ENCODE results near the gene DYNC2H1. TPM values are rescaled to one million over a fixed set of nuclear protein-coding genes. Genes with fewer than 3 reads are reported as not detected.

DYNC2H1 gene
- total RNA-seq, 1 experiment from 2014 or later: 7.6 TPM

DNA sequence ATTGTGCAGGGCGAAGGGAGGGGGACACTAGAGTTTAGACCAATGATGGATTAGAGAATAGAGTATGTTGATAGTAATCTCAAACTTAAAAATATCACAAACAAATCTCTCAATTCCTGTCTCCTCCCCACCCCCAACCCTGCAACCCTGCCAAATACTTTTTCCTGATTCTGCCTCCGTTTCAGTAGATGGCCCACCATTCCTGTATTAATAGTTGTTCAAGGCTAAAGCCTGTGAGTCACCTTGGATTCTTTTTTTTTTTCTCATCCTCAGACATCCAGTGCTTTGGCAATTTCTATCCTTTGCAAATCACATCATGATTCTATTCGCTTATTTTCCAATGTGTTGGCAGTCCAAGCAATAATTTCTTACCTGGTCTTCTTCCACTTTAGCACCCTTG lies 207.9 kb downstream of the DYNC2H1 start:
- no peaks in the 10 kb centered on the region for H3K36me3 ChIP-seq
- no peaks in the 10 kb centered on the region for H3K27me3 ChIP-seq
- no peak overlapping the region for H3K4me3 ChIP-seq
- H3K9me3 ChIP-seq: no peaks in the 10 kb centered on the region
- DNase-seq: no peak

DNA sequence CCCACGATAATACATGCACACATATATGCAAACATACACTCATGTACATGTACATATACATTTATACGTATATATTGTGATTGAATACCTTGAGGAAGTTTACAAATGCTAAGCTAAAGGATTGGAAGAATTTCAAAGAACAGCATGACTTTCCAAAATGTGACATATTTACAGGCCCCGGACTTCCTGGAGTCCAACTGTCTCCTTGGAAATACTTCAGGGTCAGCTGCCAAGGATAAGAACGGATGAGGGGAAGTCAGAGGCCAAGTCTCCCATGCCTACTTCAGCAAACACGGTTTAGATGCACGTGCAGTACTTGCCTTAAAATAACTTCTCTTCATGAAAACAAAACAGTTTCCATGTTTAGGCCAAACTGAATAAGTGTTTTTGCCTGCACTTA lies 213.6 kb downstream of the DYNC2H1 start:
- Histone ChIP-seq H3K9me3 (no peaks in the 10 kb centered on the region), H3K27me3 (no peaks in the 10 kb centered on the region), H3K4me3 (no peak overlapping the region), H3K36me3 (peaks cover 2% of the 10 kb centered on the region; the same call in 1 of the 2 replicates)
- DNase-seq: no peak

DNA sequence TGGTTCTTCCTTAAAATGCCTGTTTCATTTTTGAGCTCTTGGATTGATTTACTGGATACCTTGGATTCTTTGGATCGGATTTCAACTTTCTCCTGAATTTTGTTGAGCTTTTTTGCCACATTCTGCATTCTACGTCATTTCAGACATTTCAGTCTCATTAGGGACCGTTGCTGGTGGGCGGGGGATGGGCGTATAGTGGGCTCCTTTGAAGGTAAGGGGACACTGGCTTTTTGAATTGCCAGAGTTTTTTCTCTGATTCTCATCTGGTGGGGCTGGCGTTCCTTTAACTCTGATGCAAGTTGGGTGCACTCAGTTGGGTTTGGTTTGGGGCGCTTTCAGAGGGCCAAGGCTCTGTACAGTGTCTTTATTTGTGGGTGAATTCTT lies 216.5 kb downstream of the DYNC2H1 start:
- peaks cover 2% of the 10 kb centered on the region; the same call in 1 of the 2 replicates for H3K36me3 ChIP-seq
- no peaks in the 10 kb centered on the region for H3K9me3 ChIP-seq
- H3K27me3 ChIP-seq: no peaks in the 10 kb centered on the region
- no peak overlapping the region for H3K4me3 ChIP-seq
- no peak for DNase-seq

DNA sequence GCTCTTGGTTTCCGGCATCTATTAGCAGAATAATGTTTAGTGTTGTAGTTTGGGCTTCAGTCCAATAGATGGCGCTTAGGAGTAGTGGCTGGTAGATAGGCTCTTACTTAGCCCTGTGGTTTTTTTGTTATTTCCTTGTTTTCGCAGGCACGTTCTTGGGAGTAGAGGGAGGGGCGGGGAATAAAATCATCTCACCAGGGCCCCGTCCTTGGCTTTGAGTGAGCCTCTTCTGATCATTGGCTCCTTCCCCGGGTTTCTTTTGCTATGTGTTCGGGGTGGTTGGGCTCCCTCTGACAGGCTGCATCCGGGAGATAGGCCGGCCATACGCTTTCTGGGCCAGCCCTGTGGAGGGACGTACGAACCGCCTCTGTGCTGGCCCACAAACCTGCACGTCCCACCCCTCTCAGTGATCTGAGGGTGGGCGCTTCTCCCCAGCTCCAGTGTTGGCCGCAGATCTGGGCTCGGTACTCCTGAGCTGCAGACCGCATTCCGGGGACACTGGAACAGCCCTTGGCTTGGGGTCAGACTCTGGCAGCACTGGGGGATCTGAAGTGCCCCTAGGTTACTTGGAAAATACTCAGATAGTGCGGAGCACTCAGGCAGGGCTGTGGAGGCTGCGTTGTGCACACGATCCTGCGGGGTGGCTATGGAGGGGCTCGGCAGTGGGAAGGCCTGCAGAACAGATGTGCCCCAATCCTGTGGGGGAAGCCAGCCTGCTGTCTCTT lies 217.0 kb downstream of the DYNC2H1 start:
- no peak overlapping the region for H3K4me3 ChIP-seq
- no peaks in the 10 kb centered on the region for H3K27me3 ChIP-seq
- DNase-seq: peak; percentile 5

DNA sequence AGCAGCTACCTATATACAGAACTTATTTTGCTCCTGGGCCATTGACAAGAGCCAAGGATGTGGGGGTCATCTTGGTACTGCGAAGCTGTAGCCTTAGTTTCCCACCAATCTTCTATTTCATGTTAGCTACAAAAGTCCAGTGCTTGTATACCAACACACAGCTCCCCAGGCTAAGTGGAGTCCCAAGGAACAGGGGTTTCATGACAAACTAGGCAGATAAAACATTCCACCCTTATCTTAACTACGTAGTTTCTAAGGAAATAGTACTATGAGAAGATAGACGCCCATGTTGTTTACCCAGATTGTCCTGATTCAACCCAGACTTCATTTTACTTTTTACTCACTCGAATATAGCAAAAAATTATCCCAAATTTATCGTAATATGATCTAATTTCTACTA lies 218.5 kb downstream of the DYNC2H1 start:
- Histone ChIP-seq H3K36me3 (peaks cover 2% of the 10 kb centered on the region; the same call in 1 of the 2 replicates), H3K27me3 (no peaks in the 10 kb centered on the region), H3K4me3 (no peak overlapping the region), H3K9me3 (no peaks in the 10 kb centered on the region)
- no peak for DNase-seq

More for the DNA sequence above, 217.0 kb downstream of the DYNC2H1 start:
- Histone ChIP-seq H3K9me3 (no peaks in the 10 kb centered on the region), H3K36me3 (peaks cover 2% of the 10 kb centered on the region; the same call in 1 of the 2 replicates)

DNA sequence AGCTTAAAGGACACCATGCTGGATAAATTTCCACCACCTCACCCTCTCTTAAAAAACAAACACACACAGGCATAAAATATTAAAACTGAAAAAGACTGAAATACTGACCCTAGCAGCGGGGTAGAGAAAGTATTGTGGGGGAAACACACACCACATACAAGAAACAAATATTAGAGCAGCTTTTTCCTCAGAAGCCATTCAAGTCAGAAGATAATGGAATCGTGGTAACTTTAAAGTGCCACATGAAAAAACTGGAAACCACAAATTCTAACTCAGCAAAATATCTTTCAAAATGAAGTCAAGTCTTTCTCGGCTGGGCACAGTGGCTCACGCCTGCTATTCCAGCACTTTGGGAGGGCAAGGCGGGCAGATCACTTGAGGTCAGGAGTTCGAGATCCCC lies 223.2 kb downstream of the DYNC2H1 start:
- no peak for DNase-seq
- no peaks in the 10 kb centered on the region for H3K27me3 ChIP-seq
- H3K4me3 ChIP-seq: no peak overlapping the region
- no peaks in the 10 kb centered on the region for H3K36me3 ChIP-seq
- H3K9me3 ChIP-seq: no peaks in the 10 kb centered on the region

DNA sequence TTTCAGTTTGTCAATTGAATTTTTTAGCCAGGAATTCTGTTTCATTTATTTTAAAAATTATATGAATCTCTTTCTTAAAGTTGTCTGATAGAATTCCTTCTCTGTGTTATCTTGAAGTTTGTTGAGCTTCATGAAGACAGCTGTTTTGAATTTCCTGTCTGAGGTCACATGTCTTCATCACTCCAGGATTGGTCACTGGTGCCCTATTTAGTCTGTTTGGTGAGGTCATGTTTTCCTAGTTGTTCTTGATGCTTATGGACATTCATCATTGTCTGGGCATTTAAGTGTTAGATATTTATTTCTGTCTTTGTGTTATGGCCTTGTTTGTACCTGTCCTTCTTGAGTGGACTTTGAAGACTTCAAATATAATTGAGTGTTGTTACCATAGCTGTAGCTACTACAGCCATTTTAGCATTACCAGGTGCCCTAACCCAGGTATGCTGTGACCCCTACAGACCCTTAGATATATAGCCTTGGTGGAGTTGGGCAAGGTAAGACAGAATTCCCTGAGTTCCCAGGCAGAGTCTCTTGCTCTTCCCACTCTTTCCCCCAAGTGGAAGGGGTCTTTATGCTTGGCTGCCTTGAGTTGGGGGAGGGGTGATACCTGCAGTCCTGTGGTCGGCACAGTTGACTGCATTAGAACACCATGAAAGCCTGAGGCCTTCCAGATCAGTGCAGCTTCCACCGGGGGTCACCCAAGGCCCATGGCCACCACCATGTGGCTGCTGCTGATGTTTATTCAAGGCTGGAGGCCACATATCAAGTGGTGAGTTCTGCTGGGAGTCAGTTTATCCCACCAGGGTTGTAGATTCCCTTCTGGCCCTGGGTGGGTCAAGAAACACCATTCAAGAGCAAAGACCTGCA lies 229.6 kb downstream of the DYNC2H1 start:
- Histone ChIP-seq H3K27me3 (no peaks in the 10 kb centered on the region), H3K9me3 (no peaks in the 10 kb centered on the region), H3K36me3 (no peaks in the 10 kb centered on the region), H3K4me3 (no peak overlapping the region)
- no peak for DNase-seq

DNA sequence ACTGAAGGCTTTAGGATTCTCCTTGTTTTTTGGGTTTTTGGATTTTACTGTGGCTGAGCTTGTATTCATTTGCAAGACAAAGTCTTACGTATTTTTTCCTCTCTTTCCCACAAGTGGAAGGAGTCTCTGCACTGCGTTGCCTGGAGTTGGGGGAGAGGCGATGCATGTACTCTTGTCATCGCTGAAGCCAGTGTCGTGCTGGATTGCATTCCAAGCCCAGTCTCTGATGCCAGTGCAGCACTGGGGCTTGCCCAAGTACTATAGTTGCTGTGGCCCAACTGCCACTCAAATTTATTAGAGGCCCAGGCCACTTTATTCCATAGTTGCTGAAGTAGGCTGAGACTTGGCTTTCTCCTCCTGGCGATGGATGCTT lies 230.2 kb downstream of the DYNC2H1 start:
- no peaks in the 10 kb centered on the region for H3K36me3 ChIP-seq
- no peak overlapping the region for H3K4me3 ChIP-seq
- no peak for DNase-seq
- H3K9me3 ChIP-seq: no peaks in the 10 kb centered on the region
- no peaks in the 10 kb centered on the region for H3K27me3 ChIP-seq

DNA sequence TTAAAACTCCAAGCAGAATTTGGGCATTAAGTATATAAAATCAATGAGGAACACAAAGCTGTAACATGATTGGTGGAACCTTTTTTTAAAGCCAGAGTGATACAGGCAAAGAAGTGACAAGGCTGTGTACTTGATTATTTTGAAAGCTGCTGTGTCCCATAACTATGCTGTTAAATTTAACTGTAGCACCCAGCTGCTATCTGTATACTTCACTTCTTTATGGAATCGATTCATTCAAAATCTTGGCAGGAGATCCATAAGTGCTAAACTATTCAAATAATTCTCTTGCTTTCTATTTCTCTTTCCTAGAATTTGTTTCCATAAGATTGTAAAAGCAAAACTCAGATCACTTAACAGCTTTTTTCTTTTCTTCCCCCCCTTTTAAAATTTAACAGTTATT lies 231.7 kb downstream of the DYNC2H1 start:
- no peak for DNase-seq
- no peaks in the 10 kb centered on the region for H3K36me3 ChIP-seq
- H3K27me3 ChIP-seq: no peaks in the 10 kb centered on the region
- H3K4me3 ChIP-seq: no peak overlapping the region
- H3K9me3 ChIP-seq: no peaks in the 10 kb centered on the region

DNA sequence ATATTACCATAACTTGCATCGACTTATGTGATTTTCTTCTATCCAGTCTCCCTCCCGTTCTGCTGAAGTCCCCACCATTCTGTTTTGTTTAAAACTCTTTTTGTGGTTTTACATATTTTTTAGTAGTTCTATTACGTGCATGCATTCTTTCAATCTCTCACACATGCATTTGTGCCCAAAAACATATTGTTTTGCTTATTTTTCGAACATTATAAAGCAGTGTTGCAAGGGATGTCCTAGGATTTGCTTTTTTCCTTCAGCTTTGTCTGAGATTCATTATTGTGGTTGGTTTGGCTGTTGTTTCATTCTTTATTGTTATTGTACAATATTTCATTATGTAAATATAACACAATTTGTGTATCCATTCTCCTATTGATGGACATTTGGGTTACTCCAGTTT lies 235.7 kb downstream of the DYNC2H1 start:
- H3K4me3 ChIP-seq: no peak overlapping the region
- DNase-seq: no peak
- no peaks in the 10 kb centered on the region for H3K9me3 ChIP-seq
- H3K27me3 ChIP-seq: no peaks in the 10 kb centered on the region
- no peaks in the 10 kb centered on the region for H3K36me3 ChIP-seq

DNA sequence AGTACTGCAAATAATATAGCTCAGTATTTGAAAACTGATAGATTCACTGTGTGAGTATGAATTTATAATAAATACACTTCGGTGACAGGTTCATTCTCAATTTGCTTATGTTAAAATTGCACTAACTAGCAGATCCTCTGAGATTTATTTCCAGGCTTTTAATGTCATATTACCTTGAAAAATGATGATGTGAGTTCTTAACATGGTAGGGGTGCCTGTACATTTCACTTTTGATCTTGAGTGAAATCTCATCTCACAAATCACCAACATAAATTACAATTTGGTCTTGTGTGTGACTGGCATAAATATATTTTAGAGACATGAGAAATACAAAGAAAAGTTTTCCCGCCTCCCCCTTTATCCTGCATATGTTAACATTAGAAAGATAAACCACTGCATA lies 240.4 kb downstream of the DYNC2H1 start:
- DNase-seq: no peak
- Histone ChIP-seq H3K27me3 (no peaks in the 10 kb centered on the region), H3K9me3 (no peaks in the 10 kb centered on the region), H3K4me3 (no peak overlapping the region), H3K36me3 (no peaks in the 10 kb centered on the region)

DNA sequence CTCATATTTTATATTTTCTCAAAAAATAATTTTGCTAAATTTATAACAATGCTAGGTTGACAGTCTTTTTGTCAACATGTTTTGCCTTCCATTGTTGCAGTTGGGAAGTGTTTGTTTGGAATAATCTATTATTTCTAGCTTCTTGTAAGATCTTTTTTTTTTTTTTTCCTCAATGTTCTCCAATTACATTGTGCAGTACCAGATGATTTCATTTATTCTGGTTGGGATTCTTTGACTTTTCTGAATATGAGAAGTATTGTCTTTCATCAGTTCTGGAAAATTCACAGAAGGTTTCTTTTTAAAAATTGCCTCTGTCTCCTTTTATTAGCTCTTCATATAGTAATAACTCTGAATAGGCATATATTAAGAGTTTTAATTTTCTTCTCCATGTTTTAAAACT lies 245.4 kb downstream of the DYNC2H1 start:
- no peak for DNase-seq
- no peaks in the 10 kb centered on the region for H3K9me3 ChIP-seq
- H3K36me3 ChIP-seq: no peaks in the 10 kb centered on the region
- no peak overlapping the region for H3K4me3 ChIP-seq
- no peaks in the 10 kb centered on the region for H3K27me3 ChIP-seq

DNA sequence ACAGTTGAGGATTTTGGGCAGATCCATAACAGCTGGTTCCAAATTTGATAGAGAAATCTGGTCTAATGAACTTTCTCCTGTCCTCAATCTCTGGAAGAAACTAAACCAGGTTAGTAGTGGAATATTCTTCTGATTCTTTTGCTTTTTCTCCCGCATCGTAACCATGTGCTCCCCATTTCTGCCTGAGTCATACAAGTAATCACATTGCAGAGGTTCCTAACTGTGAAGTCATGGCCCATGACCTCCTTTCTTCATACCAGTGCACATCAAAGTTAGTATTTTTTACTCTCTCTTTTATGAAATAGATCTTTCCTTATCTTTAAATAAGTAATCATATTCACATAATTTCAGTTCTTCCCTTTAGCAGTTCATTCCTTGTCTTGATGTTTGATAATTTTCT lies 249.0 kb downstream of the DYNC2H1 start:
- DNase-seq: no peak
- H3K36me3 ChIP-seq: no peaks in the 10 kb centered on the region
- H3K9me3 ChIP-seq: no peaks in the 10 kb centered on the region
- H3K27me3 ChIP-seq: no peaks in the 10 kb centered on the region
- H3K4me3 ChIP-seq: no peak overlapping the region

DNA sequence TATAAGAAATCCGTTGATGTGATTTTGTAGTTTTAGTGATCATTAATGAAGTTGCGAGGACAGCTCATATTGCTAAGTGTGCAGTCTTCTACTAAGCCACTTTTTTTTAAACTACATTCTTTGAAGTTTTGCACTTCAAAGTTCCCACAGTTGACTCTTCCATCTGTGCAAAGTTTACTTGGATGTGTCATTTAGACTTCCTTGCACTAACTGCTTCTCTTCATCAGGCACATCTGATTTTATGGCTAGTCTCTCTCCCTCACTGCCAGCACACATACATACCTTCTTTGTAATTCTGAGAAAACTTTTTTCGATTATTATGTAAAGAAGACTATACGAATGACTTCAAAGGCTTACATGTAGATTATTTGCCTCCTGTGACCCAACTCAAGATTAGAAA lies 250.0 kb downstream of the DYNC2H1 start:
- Histone ChIP-seq H3K27me3 (no peaks in the 10 kb centered on the region), H3K9me3 (no peaks in the 10 kb centered on the region), H3K4me3 (no peak overlapping the region), H3K36me3 (no peaks in the 10 kb centered on the region)
- no peak for DNase-seq

DNA sequence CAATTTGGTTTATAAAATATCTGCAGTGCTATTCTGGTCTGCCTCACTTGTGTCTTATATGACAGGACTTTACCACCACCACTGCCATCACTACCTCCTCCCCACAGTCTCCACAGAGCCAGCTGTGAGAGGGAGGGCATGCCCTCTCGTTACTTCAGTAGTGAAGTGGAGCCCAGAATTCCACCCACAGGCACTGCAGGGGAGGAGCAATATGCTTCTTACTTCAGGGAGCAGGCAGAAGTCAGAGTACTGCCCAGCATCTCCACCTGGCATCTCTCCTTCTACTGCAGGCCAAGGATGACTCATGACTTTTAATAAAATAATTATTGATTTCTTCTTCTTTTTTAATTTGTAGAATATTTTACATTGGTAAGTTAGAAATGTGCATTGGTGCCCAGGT lies 255.5 kb downstream of the DYNC2H1 start:
- Histone ChIP-seq H3K9me3 (no peaks in the 10 kb centered on the region), H3K27me3 (no peaks in the 10 kb centered on the region), H3K36me3 (no peaks in the 10 kb centered on the region; the same call in 1 of the 2 replicates), H3K4me3 (no peak overlapping the region)
- DNase-seq: peak; percentile 52

DNA sequence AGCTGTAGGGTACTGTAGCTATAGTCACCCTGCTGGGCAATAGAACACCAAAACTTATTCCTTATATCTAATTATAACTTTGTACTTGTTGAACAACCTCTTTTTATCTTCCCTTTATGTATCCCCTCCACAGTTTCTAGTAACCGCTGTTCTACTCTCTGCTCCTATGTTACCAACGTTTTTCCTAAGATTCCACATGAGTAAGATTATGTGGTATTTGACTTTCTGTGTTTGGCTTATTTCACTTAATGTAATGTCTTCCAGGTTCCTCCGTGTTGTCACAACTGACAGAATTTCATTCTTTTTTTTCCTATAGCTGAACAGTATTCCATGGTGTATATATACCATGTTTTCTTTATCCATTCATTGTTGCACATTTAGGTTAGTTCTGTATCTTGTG lies 258.4 kb downstream of the DYNC2H1 start:
- Histone ChIP-seq H3K9me3 (no peaks in the 10 kb centered on the region; the same call in 1 of the 2 replicates), H3K36me3 (no peaks in the 10 kb centered on the region; the same call in 1 of the 2 replicates), H3K4me3 (no peak overlapping the region), H3K27me3 (no peaks in the 10 kb centered on the region)
- no peak for DNase-seq

DNA sequence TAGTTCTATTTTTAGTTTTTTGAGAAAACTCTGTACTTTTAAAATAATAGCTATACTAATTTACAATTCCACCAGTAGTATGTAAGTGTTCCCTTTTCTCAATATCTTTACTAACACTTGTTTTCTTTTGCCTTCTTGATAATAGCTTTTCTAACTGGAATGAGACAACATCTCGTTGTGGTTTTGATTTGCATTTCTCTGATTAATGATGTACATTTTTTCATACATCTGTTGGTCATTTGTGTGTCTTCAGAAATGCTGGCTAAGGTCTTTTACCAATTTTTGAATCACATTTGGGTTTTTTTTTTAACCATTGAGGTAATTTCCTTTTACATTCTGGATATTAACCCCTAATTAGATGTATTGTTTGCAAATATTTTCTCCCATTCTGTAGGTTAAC lies 258.9 kb downstream of the DYNC2H1 start:
- Histone ChIP-seq H3K36me3 (no peaks in the 10 kb centered on the region; the same call in 1 of the 2 replicates), H3K27me3 (no peaks in the 10 kb centered on the region), H3K4me3 (no peak overlapping the region), H3K9me3 (no peaks in the 10 kb centered on the region; the same call in 1 of the 2 replicates)
- DNase-seq: no peak

DNA sequence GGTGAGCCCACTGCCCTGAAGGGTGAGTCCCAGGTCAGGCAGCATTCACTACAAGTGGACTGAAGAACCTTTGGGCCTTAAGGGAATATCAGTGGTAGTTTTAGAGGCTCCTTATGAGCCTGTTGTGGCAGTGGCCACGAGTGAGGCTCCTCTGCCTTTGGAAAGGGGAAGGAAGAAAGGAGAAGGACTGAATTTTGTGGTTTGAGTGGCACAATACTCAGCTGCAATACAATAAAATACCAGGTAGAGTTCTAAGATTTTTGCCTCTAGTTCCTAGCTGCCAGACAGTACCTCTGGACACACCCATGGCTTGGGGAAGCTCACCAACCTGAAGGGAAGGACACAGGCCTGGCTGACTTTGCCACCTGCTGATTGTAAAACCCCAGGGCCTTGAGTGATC lies 260.9 kb downstream of the DYNC2H1 start:
- no peak overlapping the region for H3K4me3 ChIP-seq
- H3K27me3 ChIP-seq: no peaks in the 10 kb centered on the region
- H3K36me3 ChIP-seq: no peaks in the 10 kb centered on the region; the same call in 1 of the 2 replicates
- H3K9me3 ChIP-seq: peaks cover 8% of the 10 kb centered on the region
- DNase-seq: no peak

Data from MG63 (cell line).